ENCODE data around the gene COL15A1.
"Not testable (repeated sequence)": the region's sequence is repeated elsewhere in the genome, so short reads cannot be mapped to it uniquely, and the experiment has no call there.

COL15A1 gene

DNA sequence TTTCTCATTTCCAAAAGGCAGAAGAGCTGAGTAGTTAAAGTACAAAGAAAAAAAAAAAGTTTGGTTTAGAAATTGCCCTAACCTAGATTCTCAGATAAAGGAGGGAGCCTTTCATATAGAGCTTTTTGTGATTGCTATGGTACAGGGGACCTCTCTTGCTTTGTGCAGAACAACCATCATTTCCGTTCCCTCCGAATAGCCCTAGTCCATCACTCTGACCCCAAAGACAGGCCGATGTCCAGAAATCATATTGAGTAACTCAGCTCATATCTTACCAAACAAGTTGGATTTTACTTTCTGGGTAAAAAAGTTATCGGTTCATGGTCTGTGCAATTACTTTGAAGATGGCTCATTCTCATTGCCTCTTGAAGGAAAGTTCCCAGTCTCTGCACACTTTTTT, 36.7 kb upstream of the COL15A1 start:
- Histone ChIP-seq H3K27me3 (ENCODE audit: low read depth) (no peaks in the 10 kb centered on the region; the same call in 1 of the 2 replicates), H3K9me3 (no peaks in the 10 kb centered on the region), H3K4me3 (no peak overlapping the region), H3K36me3 (replicated peaks) (no peaks in the 10 kb centered on the region), H3K4me1 (no peaks in the 10 kb centered on the region; the same call in 1 of the 2 replicates)
- in situ Hi-C loops (cut with MboI; ENCODE audit: low sequenced_read_pairs), result no loop called here
- no peak for DNase-seq (ENCODE audit: low spot score in 2 of 2)

DNA sequence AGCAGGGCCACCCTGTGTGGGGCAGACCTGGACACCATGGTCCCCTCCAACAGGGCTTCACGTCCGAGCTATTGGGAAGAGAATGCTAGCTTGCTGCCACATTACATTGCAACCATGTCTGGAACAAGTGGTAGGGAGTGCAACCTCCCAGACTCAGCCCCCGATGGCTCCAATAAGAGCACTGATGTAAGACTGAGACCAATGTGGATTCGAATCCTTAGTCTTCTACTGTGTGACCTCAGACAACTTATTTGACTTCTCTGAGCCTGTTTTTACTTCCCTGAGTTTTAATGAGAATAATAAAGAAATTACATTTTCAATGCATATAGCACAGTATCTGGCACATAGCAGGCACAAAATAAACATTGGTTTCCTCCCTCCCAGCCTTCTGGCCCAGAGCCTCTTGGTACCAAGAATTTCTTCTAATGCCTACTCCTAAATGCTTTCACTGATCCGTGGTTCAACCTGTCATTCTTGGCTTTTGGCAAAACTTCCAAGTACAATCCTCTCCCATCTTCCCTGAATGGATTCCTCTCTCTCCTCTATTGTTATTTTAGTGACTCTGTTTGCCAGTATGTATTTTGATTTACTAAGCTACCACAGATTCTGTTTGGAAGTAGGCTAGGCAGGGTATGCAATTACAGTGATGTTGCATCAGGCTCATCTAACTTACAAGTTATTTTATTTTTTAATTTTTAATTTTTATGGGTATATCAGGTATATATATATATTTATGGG, 34.6 kb upstream of the COL15A1 start:
- DNase-seq (ENCODE audit: low spot score in 2 of 2), result no peak
- no peaks in the 10 kb centered on the region for H3K36me3 ChIP-seq (replicated peaks)
- no peaks in the 10 kb centered on the region; the same call in 1 of the 2 replicates for H3K4me1 ChIP-seq
- in situ Hi-C loops (cut with MboI; ENCODE audit: low sequenced_read_pairs), result no loop called here
- no peak overlapping the region for H3K4me3 ChIP-seq
- no peaks in the 10 kb centered on the region; the same call in 1 of the 2 replicates for H3K27me3 ChIP-seq (ENCODE audit: low read depth)
- no peaks in the 10 kb centered on the region for H3K9me3 ChIP-seq

DNA sequence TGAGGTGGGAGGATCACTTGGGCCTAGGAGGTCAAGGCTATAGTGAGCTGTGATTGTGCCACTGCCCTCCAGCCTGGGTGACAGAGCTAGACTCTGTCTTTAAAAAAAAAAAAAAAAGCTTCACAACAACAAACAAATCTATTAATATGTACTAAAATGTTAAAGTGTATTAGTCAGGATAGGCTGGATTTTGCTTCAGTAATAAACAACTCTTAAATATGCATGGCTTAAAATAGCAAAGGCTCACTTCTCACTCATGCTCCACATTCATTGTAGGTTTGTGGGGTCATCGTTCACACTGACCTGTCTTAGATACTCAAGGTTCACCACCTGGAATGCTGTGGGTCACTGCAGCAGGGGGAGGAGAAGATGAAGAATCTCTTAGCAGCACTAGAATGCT, 33.8 kb upstream of the COL15A1 start:
- Histone ChIP-seq H3K4me3 (no peak overlapping the region), H3K36me3 (replicated peaks) (no peaks in the 10 kb centered on the region), H3K4me1 (no peaks in the 10 kb centered on the region; the same call in 1 of the 2 replicates), H3K27me3 (ENCODE audit: low read depth) (no peaks in the 10 kb centered on the region; the same call in 1 of the 2 replicates), H3K9me3 (no peaks in the 10 kb centered on the region)
- DNase-seq (ENCODE audit: low spot score in 2 of 2), result no peak
- in situ Hi-C loops (cut with MboI; ENCODE audit: low sequenced_read_pairs), result no loop called here

DNA sequence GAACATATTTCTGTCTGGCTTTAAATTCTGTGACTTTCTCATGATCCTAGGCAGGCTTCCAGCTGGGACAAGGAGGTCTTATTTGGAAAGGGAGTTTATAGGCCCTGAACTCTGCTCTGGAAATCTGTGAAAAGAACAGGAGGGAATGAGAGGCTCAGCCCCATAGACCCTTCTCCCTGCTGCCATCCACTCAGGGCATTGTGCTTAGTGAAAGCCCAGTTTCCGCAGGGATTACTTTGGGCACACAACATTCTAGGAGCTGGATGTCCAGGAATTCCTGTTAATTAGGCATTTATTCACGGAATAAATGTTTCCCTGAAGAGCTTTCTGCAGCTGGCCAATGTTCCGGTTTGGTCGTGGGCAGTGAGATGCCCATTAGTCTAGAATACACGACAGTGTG, 32.7 kb upstream of the COL15A1 start:
- Histone ChIP-seq H3K27me3 (ENCODE audit: low read depth) (no peaks in the 10 kb centered on the region), H3K36me3 (replicated peaks) (no peaks in the 10 kb centered on the region), H3K9me3 (no peaks in the 10 kb centered on the region), H3K4me1 (no peaks in the 10 kb centered on the region; the same call in 1 of the 2 replicates), H3K4me3 (no peak overlapping the region)
- in situ Hi-C loops (cut with MboI; ENCODE audit: low sequenced_read_pairs), result no loop called here
- DNase-seq (ENCODE audit: low spot score in 2 of 2), result no peak

DNA sequence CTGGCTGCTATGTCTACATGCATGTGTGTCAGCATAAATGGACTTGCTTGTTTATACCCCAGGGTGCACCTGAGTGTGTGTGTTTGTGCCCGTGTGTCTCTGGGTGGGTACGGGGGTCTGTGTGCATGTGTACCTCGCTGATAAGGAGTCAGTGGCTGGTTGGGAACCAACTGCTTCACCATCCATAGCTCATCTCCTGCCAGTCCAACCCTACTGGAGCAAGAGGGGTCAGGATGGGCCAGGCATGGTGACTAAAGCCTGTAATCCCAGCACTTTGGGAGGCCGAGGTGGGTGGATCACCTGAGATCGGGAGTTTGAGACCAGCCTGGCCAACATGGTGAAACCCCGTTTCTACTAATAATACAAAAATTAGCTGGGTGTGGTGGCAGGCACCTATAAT, 32.0 kb upstream of the COL15A1 start:
- H3K4me3 ChIP-seq; DNase-seq (ENCODE audit: low spot score in 2 of 2); in situ Hi-C loops (cut with MboI; ENCODE audit: low sequenced_read_pairs); H3K36me3 ChIP-seq (replicated peaks); H3K9me3 ChIP-seq; H3K4me1 ChIP-seq; H3K27me3 ChIP-seq (ENCODE audit: low read depth): not testable (repeated sequence)

- in situ Hi-C loops (cut with MboI; ENCODE audit: low sequenced_read_pairs), result no loop called here
- Histone ChIP-seq H3K9me3 (no peaks in the 10 kb centered on the region), H3K4me3 (no peak overlapping the region), H3K36me3 (replicated peaks) (no peaks in the 10 kb centered on the region), H3K27me3 (ENCODE audit: low read depth) (no peaks in the 10 kb centered on the region), H3K4me1 (no peaks in the 10 kb centered on the region; the same call in 1 of the 2 replicates)
- DNase-seq (ENCODE audit: low spot score in 2 of 2), result no peak
Observed at GRCh38 chr9:98912450-98912849, 31.3 kb upstream of the COL15A1 start.

DNA sequence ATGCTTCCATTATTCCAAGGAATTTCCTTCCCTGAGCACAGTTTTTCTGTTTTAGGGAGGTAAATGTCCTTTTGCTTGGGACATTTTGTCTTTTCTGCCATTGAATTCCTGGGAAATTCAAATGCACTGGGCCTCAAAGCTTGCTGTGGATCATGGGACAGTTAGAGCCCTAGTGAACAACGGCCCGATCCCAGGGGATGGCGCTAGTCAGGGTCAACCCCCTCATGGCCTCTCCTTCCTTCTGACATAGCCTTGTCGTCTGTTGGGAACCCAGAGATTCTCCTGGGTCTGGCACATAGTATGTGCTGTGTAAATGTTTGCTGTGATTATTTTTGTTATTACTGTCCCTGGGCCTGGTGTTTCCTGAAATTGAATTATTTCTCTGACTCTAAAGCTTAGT, 30.7 kb upstream of the COL15A1 start:
- in situ Hi-C loops (cut with MboI; ENCODE audit: low sequenced_read_pairs), result no loop called here

GRCh38 chr9:98913705-98914104, 30.0 kb upstream of the COL15A1 start:
- Histone ChIP-seq H3K4me3 (no peak overlapping the region), H3K4me1 (no peaks in the 10 kb centered on the region; the same call in 1 of the 2 replicates), H3K27me3 (ENCODE audit: low read depth) (no peaks in the 10 kb centered on the region), H3K9me3 (no peaks in the 10 kb centered on the region), H3K36me3 (replicated peaks) (no peaks in the 10 kb centered on the region)
- in situ Hi-C loops (cut with MboI; ENCODE audit: low sequenced_read_pairs), result no loop called here
- no peak for DNase-seq (ENCODE audit: low spot score in 2 of 2)

More for the DNA sequence above, 30.7 kb upstream of the COL15A1 start:
- DNase-seq (ENCODE audit: low spot score in 2 of 2), result no peak
- no peaks in the 10 kb centered on the region for H3K36me3 ChIP-seq (replicated peaks)
- no peaks in the 10 kb centered on the region for H3K27me3 ChIP-seq (ENCODE audit: low read depth)
- H3K9me3 ChIP-seq, result no peaks in the 10 kb centered on the region
- no peak overlapping the region for H3K4me3 ChIP-seq
- H3K4me1 ChIP-seq, result no peaks in the 10 kb centered on the region; the same call in 1 of the 2 replicates

DNA sequence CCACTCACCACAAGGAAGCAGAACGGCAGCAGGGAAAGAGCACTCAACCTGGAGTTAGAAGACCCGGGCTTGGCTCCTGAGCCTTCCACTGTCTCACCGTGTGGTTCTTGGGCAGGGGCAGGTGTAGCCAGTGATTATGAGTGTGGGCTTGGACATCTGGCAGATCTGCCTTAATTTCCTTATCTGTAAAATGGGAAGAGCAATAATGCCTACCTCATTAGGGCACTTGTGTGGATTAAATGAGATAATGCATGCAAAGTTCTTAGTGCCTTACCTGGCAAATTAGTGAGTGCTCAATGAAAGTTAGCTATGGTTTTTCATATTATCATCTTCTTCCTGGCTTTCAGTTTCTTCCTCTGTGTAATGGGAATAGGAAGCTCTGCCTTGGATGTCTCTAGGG, 28.1 kb upstream of the COL15A1 start:
- H3K27me3 ChIP-seq (ENCODE audit: low read depth), result no peaks in the 10 kb centered on the region; the same call in 1 of the 2 replicates
- no peak overlapping the region for H3K4me3 ChIP-seq
- in situ Hi-C loops (cut with MboI; ENCODE audit: low sequenced_read_pairs), result no loop called here
- no peaks in the 10 kb centered on the region for H3K4me1 ChIP-seq
- H3K9me3 ChIP-seq, result no peaks in the 10 kb centered on the region
- DNase-seq (ENCODE audit: low spot score in 2 of 2), result no peak
- H3K36me3 ChIP-seq (replicated peaks), result no peaks in the 10 kb centered on the region

GRCh38 chr9:98916660-98917059, 27.0 kb upstream of the COL15A1 start:
- H3K27me3 ChIP-seq (ENCODE audit: low read depth), result no peaks in the 10 kb centered on the region; the same call in 1 of the 2 replicates
- H3K9me3 ChIP-seq, result no peaks in the 10 kb centered on the region
- H3K4me1 ChIP-seq, result no peaks in the 10 kb centered on the region
- DNase-seq (ENCODE audit: low spot score in 2 of 2), result no peak
- no peak overlapping the region for H3K4me3 ChIP-seq
- in situ Hi-C loops (cut with MboI; ENCODE audit: low sequenced_read_pairs), result no loop called here
- no peaks in the 10 kb centered on the region for H3K36me3 ChIP-seq (replicated peaks)

DNA sequence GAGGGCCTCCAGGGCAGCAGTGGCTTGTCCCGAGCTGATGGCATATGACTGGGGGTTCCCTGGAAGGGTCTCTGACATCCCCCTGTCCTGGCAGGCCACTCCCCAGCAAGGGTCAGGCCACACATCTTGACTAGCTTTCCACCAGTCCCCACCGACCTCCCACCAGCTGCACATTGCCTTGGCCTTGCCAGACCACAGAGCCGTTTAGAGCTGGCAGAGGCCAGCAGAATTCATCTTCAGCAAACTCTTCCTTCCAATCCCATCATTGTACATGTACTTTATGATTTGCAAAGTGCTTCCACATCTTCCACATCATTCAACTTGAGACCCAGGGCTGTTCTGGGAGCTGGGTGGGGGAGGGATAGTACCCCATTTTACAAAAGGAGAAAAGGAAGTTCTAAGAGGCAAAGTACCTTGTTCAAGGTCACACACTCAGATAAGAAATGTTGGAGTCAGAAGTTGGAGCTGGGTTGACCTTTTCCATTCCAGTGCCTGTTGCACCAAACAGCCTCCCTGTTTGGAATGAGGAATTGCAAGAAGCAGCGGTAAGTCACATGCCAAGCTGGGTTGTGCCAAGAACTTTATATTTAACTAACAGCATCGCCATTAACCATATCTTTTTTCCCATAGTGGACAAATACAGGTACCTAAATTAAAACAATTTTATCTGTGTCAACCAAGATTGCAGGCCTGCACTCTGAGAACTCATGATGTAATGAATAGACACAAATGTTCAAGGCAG, 25.8 kb upstream of the COL15A1 start:
- Histone ChIP-seq H3K4me1 (no peaks in the 10 kb centered on the region), H3K9me3 (no peaks in the 10 kb centered on the region), H3K27me3 (ENCODE audit: low read depth) (no peaks in the 10 kb centered on the region; the same call in 1 of the 2 replicates), H3K36me3 (replicated peaks) (no peaks in the 10 kb centered on the region), H3K4me3 (no peak overlapping the region)
- in situ Hi-C loops (cut with MboI; ENCODE audit: low sequenced_read_pairs), result no loop called here
- DNase-seq (ENCODE audit: low spot score in 2 of 2), result no peak

- DNase-seq (ENCODE audit: low spot score in 2 of 2), result no peak
- in situ Hi-C loops (cut with MboI; ENCODE audit: low sequenced_read_pairs), result no loop called here
- H3K27me3 ChIP-seq (ENCODE audit: low read depth), result peaks cover 8% of the 10 kb centered on the region; the same call in 1 of the 2 replicates
Observed at GRCh38 chr9:98921732-98922131, 22.0 kb upstream of the COL15A1 start.

DNA sequence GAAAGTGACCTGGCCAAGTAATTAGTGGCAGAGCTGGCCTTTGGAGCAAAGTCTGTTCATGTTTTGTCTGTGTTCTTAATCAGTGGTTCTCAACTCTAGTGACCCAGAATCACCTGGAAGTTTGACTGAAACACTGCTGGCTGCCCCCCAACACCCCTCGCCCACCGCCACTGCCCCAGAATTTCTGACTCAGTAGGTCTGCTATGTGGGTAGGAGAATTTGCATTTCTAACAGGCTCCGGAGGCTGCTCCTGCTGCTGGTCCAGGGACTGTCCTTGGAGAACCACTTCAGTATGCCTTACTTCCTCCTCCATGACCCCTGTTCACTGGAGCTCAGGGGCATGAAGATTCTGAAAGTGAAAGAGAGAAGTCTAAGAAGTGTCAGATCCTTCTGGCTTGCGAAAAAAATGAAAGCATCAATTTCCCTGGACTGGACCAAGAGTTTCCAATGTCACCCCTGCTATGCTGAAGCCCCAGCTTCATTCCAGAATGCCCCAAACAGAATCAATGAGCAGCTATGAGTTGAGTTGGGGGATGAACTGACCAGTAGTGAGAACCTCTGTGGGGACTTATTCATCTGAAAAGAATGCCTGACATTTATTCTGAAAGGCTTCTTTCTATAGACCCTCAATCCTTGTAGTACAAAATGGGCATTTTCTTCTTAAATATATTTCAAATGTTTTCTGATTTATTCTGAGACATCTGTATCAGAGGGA, 20.8 kb upstream of the COL15A1 start:
- in situ Hi-C loops (cut with MboI; ENCODE audit: low sequenced_read_pairs), result no loop called here
- H3K4me3 ChIP-seq, result no peak overlapping the region
- H3K36me3 ChIP-seq (replicated peaks), result no peaks in the 10 kb centered on the region
- no peak for DNase-seq (ENCODE audit: low spot score in 2 of 2)
- no peaks in the 10 kb centered on the region for H3K9me3 ChIP-seq
- H3K4me1 ChIP-seq, result no peaks in the 10 kb centered on the region
- peaks cover 8% of the 10 kb centered on the region; the same call in 1 of the 2 replicates for H3K27me3 ChIP-seq (ENCODE audit: low read depth)

More at GRCh38 chr9:98921732-98922131, 22.0 kb upstream of the COL15A1 start:
- H3K4me1 ChIP-seq, result no peaks in the 10 kb centered on the region
- no peaks in the 10 kb centered on the region for H3K9me3 ChIP-seq
- no peak overlapping the region for H3K4me3 ChIP-seq
- no peaks in the 10 kb centered on the region for H3K36me3 ChIP-seq (replicated peaks)
